ENCODE data around the gene NIFK. TPM values are rescaled to one million over a fixed set of nuclear protein-coding genes. Genes with fewer than 3 reads are reported as not detected.
A peak's percentile ranks its signal among the peaks of the same experiment; 100 is the strongest.

The NIFK gene
- 83.4 and 147 TPM in 2 replicates for total RNA-seq (2014; rRNA removed; shearing (Covaris generic))

DNA sequence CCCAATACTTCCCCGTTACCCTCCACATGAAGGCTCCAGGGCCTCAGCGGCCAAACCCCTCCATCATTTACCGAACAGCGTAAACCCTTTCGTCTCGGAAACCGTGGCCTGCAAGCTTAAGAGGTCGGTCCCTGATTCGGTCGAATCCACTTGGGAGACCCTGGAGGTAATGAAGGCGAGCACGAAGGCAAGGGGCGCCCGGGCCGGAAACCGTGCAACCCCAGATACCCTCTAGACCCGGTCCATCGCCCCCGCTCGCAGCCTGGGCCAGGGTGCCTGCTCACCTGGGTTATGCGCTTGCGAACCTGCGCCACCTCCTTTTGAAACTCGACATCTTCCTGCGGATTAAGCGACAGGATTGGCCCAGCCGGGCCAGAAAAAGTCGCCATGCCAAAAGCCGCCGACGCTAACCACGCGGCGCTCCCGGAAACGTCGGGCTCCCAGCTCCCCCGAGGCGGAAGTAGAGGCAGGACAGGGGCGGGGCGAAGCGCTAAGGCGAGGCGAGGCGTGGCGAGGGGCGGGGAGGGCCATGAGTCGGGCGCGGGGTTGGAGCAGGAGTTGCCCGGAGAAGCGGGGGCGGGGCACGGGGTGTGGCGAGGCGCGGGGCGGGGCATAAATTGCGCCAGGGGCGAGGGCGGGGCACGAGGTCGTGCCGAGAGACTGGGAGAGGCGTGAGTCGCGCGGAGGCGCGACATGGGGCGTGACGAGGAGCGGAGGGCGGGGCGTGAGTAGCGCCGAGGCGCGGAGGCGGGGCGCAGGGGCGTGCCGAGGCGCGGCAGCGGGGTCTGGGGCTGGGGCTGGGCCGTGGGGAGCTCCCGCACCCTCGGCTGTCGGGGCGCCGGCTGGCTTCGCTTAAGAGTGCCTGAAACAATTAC is at the start of gene NIFK:
Gene NIFK (minus strand): TSS at position 414 of the 875 bp plus-strand sequence. CDS start 25 bp downstream, at position 389.
- peak; percentile 91 for DNase-seq (ENCODE audit: low spot score)

DNA sequence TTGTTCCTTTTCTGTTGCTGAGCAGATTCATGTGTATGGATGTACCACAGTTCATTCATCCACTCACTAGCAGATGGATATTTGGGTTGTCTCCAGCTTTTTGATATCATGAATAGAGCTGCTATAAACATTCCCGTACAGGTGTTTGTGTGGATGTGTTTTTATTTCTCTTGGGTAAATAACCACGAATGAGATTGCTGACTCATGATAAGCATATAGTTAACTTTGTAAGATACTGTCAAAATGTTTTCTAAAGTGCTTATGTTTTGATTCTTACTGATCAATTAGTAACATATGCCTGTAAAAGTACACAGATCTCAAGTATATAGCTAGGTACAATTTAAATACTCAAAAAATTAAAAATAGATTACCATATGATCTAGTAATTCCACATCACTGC is 46.5 kb upstream of the NIFK start:
- no peak for DNase-seq (ENCODE audit: low spot score)

DNA sequence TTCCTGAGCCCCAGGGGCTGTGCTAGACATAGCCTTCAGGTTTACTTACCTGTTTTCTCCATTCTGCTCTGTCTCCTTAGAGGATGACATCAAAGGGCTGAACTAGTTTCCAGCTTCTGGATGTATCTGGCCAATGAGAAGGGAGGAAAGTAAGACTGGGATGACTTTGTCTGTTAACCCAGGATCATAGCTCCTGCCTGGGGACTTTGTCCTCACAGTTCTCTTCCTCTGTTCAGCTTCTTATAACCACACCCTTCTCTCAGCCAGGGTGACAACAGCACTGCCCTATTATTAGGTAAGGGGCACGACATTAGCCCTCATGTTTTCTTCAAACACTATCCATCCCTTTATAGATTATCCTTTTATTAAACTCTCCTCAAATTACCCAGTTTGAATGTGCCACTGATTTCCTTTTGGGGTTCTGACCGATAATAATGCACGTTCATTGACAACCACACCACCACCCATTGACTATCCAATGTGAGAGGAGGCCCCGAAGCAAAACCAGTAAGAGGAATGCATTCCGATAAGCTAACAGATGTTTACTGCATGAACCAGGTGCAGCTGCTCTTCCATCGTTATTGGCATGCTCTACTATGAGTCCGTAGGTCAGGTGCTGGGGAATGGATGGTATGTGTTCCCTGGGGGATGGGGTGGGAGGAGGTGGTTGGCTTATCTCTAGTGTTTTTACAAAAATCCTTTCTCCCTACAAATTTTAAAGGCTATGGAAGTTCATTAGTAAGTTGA is 42.2 kb upstream of the NIFK start:
- no peak for DNase-seq (ENCODE audit: low spot score)

DNA sequence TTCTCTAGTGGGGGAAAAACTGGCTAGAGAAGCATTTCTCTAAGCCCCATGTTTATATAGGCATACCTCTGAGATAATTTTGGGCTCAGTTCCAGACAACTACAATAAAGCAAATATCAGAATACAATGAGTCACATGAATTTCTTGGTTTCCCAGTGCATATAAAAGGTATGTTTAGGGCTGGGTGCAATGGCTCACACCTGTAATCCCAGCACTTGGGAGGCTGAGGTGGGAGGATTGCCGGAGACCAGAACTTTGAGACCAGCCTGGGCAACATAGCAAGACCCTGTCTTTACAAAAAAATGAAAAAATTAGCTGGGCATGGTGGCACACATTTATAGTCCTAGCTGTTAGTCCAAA is 41.0 kb upstream of the NIFK start:
- DNase-seq (ENCODE audit: low spot score), result peak; percentile 57

DNA sequence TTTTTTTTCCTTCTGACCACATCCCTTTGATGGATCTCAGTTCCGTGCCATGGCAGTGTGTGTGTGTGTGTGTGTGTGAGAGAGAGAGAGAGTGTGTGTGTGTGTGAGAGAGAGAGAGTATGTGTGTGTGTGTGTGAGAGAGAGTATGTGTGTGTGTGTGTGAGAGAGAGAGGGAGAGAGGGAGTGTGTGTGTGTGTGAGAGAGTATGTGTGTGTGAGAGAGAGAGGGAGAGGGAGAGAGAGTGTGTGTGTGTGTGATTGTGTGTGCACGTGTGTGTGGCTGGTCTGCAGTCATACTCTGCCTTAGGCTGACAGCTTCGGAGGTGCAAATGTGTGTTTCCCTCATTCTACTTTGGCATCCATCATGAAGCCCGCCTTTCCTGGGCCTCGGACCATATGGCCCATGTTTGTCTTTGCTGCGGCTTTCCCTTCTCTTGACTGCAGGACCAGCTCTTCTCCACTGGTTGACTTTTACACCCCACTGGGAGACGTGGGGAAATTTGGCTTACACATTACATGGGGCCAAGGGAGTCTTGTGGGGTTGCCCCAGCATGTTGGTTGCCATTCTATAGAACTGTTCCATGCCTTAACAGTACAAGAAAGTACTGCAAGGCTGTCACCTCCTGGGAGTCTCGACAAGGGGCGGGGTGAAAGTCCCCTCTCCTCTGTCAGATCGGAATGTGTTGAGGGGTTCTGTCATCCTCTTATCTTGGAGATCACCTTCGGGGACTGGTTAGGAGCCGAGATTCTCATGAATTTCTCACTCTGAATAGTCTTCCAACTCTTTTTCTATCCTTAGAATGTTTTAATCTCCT is 40.4 kb upstream of the NIFK start:
- DNase-seq (ENCODE audit: low spot score), result no peak

DNA sequence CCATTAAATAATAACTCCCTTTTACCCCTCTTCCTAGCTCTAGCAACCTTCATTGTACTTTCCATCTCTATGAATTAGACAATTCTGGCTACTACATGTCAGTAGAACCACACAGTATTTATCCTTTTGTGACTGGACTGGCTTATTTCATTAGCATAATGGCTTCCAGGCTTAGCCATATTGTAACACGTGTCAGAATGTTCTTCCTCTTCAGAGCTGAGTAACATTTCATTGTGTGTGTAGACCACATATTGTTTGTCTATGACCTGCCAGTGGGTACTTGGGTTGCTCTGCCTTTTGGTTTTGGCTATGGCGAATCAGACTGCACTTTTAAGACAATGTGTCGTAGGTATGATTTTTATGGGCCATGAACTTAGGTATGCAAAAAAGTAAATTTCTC is 39.7 kb upstream of the NIFK start:
- DNase-seq (ENCODE audit: low spot score), result no peak

DNA sequence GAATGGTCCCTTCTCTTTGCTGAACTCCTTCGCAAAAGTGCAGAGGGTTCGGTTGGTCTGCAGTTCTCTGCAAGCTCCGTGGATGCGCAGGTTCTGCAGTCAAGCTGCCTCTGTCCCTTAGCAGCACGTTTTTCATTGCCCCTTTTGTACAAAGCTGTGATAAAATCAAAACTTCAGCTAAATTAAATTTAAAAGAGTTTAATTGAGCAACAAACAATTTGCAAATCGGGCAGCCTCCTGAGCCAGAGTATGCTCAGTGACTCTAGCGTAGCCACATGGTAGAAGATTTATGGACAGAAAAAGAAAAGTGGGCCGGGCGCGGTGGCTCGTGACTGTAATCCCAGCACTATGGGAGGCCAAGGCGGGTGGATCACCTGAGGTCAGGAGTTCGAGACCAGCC is 37.6 kb upstream of the NIFK start:
- no peak for DNase-seq (ENCODE audit: low spot score)

DNA sequence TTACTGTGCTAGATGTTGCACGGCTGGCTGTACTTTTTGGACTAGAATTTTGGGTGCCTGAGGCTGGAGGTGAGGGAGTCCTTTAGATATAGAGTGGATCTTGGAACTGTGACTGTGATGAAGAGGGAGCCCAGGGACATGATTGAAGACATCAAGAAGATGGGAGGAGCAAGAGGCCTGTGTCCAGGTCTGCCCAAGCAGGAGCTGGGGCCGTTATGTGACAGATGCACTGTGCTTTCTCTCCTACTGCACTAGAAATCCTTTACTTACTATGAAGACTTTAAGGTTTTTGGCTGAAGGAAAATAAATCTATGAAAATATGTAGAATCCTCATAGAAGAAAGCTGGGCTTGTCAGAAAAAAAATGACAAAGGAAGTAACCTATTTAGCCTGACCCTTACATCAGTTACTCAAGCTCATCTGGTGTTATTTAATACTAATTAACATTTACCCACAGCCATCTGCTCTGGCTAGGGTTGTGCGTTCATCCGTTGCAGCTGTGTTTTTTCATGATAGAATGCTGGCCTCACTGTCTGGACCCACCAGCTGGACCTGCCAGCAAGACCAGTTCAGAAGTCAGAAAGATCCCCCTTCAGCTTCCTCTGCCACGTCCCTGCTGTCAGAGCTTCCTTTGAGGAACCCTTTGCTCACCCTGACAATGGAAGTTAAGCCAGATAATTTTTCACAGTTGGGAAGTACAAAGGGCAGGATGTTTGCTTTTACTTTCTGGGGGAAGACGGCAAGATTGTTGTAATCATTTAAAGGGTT is 35.5 kb upstream of the NIFK start:
- no peak for DNase-seq (ENCODE audit: low spot score)

DNA sequence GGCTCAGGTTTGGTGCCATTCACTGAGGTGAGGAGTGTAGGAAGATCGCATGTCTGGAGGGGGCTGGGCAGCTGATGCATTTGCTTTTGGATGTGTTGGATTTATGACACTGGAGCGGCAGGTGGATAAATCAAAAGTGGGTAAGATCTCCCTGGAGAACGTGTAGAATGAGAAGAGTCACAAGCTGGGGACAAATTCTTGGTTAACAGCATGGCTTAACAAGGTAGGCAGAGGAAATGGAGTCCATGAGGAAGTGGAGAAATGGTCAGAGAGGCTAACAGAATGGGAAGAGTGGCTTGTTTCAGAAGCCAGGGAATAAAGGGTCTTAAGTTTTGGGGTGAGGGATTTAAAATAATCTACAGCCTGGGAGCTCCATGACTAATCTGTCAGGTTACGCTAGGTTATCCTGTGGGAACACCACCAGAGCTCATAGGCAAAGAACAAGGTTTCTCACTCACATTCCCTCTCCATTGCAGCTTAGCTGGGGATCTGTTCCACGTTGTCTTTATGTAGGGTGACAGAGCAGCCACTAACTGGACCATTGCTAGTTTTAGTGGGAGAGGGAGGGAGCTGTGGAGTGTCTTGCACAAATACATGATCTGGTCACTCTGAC is 31.6 kb upstream of the NIFK start:
- no peak for DNase-seq (ENCODE audit: low spot score)

DNA sequence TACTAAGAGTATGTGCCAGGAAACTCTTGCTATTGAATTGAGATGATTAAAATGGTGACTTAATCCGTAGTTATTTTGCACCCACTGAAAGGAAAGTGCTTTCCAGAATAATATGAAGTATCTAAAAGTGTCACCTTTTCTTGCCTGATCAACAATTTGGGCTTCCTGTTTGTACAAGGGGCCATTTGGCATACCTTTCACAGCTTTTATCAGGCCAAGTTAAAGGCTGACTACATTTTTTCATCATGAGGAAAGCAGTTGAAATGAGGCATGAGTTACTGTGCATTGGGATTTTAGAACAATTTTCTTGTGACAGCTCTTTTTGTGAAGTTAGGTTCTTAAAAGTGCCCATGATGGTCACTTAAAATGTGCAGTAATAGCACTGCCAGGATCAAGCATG is 29.9 kb upstream of the NIFK start:
- DNase-seq (ENCODE audit: low spot score), result no peak

DNA sequence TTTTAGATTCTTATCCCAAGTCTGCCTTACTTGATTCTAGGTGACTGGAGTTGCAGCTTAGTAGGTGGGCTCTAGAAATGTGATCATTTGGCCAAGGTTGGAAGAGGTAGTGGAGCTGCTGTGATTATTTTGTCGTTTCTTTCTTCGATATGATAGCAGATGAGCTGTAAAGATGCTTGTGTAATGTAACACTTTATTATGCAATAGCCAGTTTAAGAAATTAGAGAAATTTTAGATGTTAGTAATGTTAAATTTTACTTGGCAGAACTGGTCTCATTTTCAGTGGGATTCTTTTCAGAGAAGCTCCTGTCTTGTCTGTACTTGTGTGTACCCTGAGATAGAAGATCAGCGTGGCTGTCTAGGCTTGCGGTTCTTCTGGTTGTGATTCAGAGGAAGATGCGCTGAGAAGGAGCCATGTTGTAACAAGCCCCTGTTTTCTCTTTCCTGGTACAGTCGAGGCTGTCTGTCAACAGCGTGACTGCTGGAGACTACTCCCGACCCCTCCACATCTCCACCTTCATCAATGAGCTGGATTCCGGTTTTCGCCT is 28.1 kb upstream of the NIFK start:
- no peak for DNase-seq (ENCODE audit: low spot score)

DNA sequence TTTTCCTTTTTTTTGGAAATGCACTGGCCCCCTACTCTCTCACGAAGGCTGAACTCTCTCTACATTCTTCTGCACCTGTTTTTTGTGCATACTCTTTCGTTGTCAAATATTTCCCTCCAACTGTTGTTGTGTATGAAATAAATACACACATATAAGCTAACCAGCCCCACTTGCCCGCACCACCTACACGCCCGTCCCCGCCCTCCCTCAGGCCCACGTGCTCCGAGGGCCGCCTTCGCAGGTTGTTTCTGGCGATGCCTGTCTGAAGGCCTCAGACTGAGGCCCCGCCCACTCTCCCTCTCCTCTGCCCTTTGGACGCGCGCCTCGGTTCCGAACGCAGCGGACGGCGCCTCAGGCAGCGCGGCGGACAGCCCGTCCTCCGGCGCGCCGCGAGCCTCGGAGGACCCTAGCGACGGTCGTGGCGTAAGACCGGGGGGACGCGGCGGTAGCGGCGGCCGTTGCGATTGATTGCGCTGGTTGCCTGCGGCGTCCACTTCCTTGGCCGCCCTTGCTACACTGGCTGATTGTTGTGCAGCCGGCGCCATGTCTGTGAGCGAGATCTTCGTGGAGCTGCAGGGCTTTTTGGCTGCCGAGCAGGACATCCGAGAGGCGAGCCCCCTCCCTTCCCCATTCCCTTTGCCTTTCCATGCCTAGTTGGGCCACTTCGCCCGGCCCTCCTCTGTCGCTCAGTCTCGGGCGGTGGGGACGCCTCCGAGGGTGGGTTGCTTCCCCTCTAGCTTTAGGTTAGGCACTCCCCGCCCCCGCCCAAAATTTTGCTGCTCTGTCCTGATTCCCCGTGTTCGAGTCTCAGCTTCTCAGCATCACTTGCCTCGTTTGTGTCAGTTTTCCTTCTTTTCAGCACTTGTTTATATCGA is 18.8 kb upstream of the NIFK start, which contains the start of gene TSN:
Gene TSN (plus strand): TSS at position 415 of the 875 bp plus-strand sequence. CDS start 129 bp downstream, at position 544.
- peak; percentile 96 for DNase-seq (ENCODE audit: low spot score)

DNA sequence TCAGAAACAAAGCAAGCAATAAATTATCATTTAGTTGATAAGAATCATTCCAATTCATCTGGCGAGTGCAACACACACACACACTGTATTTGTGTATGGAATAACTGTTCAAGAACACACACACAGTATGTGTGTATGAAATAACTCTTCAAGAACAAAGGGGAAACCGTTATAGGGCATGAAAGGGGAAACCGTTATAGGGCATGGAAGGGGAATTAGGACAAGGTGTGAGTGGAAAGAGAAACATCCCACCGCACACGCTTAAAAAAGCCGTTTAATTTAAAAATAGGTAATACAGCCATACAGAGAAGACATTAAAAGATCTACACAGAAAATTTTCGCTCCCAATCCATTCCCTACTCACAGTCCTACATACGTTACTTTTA is 18.2 kb upstream of the NIFK start:
- DNase-seq (ENCODE audit: low spot score), result no peak

DNA sequence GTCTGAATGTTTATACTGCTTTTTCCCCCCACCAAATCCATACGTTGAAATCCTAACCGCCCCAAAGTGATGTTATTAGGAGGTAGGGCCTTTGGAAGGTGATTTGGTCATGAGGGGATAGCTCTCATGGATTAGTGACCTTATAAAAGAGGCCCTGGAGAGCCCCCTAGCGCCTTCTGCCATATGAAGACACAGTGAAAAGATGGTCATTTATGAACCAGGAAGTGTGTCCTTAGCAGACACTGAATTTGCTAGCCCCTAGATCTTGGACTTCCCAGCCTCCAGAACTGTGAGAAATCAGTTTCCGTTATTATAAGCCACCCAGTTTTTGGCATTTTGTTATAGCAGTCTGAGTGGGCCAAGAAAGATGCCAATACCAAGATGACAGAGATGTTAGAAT is 11.5 kb upstream of the NIFK start:
- DNase-seq (ENCODE audit: low spot score), result peak; percentile 37

DNA sequence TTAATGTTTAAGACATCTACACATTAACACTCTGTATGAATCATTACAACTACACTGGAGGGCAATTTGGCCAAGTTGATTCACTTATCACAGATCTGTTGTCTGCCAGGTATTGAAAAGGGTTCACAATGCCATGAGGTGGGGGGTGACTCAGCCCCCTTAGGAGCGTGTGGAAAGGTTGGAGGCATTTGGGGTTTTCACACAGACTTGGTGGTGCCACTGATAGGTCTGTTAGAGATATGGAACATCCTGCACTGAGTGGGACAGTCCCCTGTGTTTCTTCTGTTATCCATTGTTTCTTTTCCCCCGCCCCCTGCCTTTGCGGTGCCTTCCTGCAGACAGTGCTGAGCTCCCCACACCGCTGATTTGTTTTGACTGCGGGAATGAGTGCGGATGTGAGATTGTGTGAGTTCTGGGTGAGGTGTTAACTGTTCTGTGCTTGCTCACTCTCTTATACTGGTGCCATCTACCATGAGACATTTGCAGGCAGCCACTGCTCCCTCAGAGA is 9.4 kb upstream of the NIFK start:
- DNase-seq (ENCODE audit: low spot score), result no peak

DNA sequence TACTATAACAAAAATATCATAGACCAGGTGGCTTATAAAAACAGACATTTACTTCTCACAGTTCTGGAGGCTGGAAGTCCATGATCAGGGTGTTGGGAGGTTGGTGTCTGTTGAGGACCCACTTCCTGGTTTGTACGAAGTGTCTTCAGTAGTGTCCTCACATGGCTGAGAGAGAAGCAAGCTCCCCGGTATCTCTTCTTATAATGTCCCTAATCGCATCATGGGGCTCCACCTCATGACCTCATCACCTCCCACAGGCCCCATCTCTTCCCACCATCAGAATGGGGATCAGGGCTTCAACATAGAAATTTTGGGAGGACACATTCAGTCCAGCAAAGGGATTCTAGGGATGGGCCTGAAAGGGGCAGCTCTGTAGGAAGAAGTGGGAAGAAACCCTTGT is 4.8 kb upstream of the NIFK start:
- DNase-seq (ENCODE audit: low spot score), result no peak

DNA sequence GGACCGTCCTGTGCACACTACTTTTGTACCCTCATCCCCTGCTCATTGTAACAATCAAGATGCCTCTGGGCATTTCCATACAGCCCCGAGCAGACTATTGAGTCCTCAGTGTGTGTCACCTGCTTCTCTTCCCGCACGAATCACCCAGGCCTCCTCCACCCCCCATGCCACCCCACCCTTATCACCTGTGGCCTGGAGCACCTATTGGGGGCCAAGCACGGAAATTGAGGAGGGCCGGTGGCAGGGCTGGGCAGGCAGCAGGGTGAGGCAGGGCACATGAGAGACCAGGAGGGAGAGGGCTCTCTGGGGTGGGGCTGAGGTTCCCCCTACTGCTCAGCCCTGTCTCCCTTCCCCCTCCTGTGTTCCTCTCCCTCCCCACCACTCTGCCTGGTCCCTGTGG is 4.3 kb upstream of the NIFK start:
- DNase-seq (ENCODE audit: low spot score), result no peak

DNA sequence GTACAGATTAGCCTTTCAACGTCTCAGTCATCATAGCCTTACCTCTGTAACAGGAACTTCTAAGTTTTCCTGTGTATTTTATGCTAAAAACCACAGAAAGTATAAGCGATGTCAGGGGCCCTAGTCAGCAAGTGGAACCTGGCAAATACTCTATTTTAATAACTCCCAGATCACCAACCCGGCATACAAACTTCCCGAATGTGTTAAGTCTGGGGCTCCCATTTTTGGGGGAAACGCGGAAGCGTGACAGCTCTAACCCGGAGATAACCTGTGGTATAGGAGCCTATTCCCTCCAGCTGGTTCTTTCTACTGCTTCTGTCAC is 574 bp downstream of the NIFK start:
- DNase-seq (ENCODE audit: low spot score), result peak; percentile 13

DNA sequence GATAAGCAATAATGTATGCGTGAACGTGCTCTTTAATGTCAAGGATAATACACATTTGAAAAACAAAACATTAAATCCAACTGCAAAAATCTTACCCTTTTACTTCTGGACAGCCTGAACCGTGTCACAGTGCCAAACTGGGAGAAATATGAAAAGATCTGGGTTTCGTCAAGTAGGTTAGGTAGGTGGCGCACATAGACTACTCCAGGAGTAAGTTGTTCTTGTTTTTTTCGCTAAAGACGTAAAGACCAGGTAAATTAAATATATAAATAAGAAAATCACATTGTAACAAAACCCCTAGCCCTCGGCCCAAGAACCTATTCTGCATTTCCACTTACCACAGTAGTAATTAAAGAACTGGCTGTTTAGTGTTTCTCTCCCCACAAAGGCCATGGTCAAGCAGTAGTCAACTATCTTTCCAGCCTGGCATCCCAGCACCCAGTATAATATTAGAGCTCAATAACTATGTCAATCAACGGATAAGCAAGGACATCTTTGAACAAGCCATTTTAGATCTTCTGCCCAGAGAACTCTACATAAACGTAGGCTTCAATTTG is 1.1 kb downstream of the NIFK start:
- no peak for DNase-seq (ENCODE audit: low spot score)
